CD14-positive monocyte (primary cell): ENCODE data around the gene GNAS-AS1. TPM values are rescaled to one million over a fixed set of nuclear protein-coding genes. Genes with fewer than 3 reads are reported as not detected.

Source experiments
- DNase-seq, 3 donors: peaks; one replicate each; pipeline ENCODE4 v3.0.0-alpha.2; 2011 to 2022
- H2AFZ ChIP-seq: 2 replicates; pipeline ENCODE4 v1.6.0; 2012; ENCODE audit warnings: mild to moderate bottlenecking, low read depth, low read length, inconsistent platforms; ENCODE audit not compliant: insufficient read depth, poor library complexity, severe bottlenecking
- H3K27ac ChIP-seq, 2 donors: 1 replicate in 1 of 2; 2 replicates in 1 of 2; pipeline ENCODE4 v1.5.1; 2012 to 2013; ENCODE audit warnings: low read length in 2 of 2, control low read depth in 1 of 2, inconsistent platforms in 1 of 2, low read depth in 1 of 2, mild to moderate bottlenecking in 1 of 2
- H3K27me3 ChIP-seq, 2 donors: one replicate each; pipeline versions ENCODE4 v1.6.0 to v1.6.1; 2011 to 2013; ENCODE audit warnings: low read length in 2 of 2; ENCODE audit not compliant: control insufficient read depth in 2 of 2, insufficient read depth in 2 of 2
- H3K36me3 ChIP-seq, 2 donors: replicated peaks in 1 of 2; 1 replicate in 1 of 2; 2 replicates in 1 of 2; pipeline versions ENCODE4 v1.5.1 to v1.6.1; 2012 to 2013; ENCODE audit warnings: low read length in 2 of 2, control low read depth in 1 of 2, inconsistent platforms in 1 of 2, mild to moderate bottlenecking in 1 of 2; ENCODE audit not compliant: insufficient read depth in 2 of 2, control insufficient read depth in 1 of 2
- H3K4me1 ChIP-seq, 2 donors: 1 replicate in 1 of 2; 2 replicates in 1 of 2; pipeline versions ENCODE4 v1.5.1 to v1.6.1; 2012 to 2013; ENCODE audit warnings: low read length in 2 of 2, control low read depth in 1 of 2, inconsistent platforms in 1 of 2, mild to moderate bottlenecking in 1 of 2, moderate library complexity in 1 of 2; ENCODE audit not compliant: insufficient read depth in 2 of 2, control insufficient read depth in 1 of 2
- H3K4me2 ChIP-seq: replicated peaks from 2 replicates; pipeline ENCODE3; 2012; ENCODE audit warnings: low read length, moderate library complexity, mild to moderate bottlenecking; ENCODE audit not compliant: poor library complexity, severe bottlenecking; ENCODE audit errors: extremely low read depth
- H3K4me3 ChIP-seq, 3 experiments: fragments of 200-600 bp in 1 of 3; sonication (generic) in 1 of 3; replicated peaks in 1 of 3; 1 replicate in 2 of 3; 2 replicates in 1 of 3; pipeline ENCODE4 v1.5.1; 2011 to 2013; ENCODE audit warnings: low read length in 3 of 3, mild to moderate bottlenecking in 3 of 3, control low read depth in 2 of 3, low read depth in 2 of 3, inconsistent platforms in 1 of 3, moderate library complexity in 1 of 3
- H3K79me2 ChIP-seq: 2 replicates; pipeline ENCODE4 v1.6.0; 2012; ENCODE audit warnings: mild to moderate bottlenecking, control low read depth, inconsistent platforms, low read length, moderate library complexity; ENCODE audit not compliant: insufficient read depth
- H3K9ac ChIP-seq: 2 replicates; pipeline ENCODE4 v1.6.0; 2017; ENCODE audit warnings: low read length, mild to moderate bottlenecking; ENCODE audit not compliant: insufficient read depth, poor library complexity, severe bottlenecking
- H3K9me3 ChIP-seq, 2 donors: replicated peaks in 1 of 2; 1 replicate in 1 of 2; 2 replicates in 1 of 2; pipeline versions ENCODE4 v1.5.1 to v1.6.1; 2012 to 2013; ENCODE audit warnings: low read length in 2 of 2, control low read depth in 1 of 2; ENCODE audit not compliant: control insufficient read depth in 1 of 2, insufficient read depth in 1 of 2
- H4K20me1 ChIP-seq: 2 replicates; pipeline ENCODE4 v1.6.0; 2012; ENCODE audit warnings: mild to moderate bottlenecking, low read length, control low read depth, moderate library complexity; ENCODE audit not compliant: insufficient read depth
- H3K27ac Mint-ChIP-seq, 7 donors: one replicate each; pipeline ENCODE4 v1.8.0; 2020; ENCODE audit warnings: mild to moderate bottlenecking in 7 of 7, mixed read lengths in 7 of 7, moderate library complexity in 6 of 7, inconsistent platforms in 2 of 7
- H3K27me3 Mint-ChIP-seq, 3 donors: one replicate each; pipeline ENCODE4 v1.8.0; 2021 to 2022; ENCODE audit warnings: low read depth in 3 of 3, mild to moderate bottlenecking in 3 of 3, mixed read lengths in 3 of 3, moderate library complexity in 3 of 3, inconsistent platforms in 1 of 3
- H3K36me3 Mint-ChIP-seq, 2 donors: one replicate each; pipeline ENCODE4 v1.8.0; 2020; ENCODE audit warnings: mixed read lengths in 2 of 2, inconsistent platforms in 1 of 2, mild to moderate bottlenecking in 1 of 2
- H3K4me1 Mint-ChIP-seq: one replicate; pipeline ENCODE4 v1.8.0; 2020; ENCODE audit warnings: mild to moderate bottlenecking, mixed read lengths
- H3K4me3 Mint-ChIP-seq, 2 donors: one replicate each; pipeline ENCODE4 v1.8.0; 2020; ENCODE audit warnings: mild to moderate bottlenecking in 2 of 2, mixed read lengths in 2 of 2, moderate library complexity in 1 of 2
- H3K9me3 Mint-ChIP-seq, 7 donors: one replicate each; pipeline ENCODE4 v1.8.0; 2020 to 2022; ENCODE audit warnings: mixed read lengths in 7 of 7, mild to moderate bottlenecking in 6 of 7, moderate library complexity in 6 of 7, inconsistent platforms in 2 of 7
- CTCF ChIP-seq: fragments of 200-600 bp; IDR thresholded peaks from one replicate; pipeline ENCODE4 v1.8.0; 2022; ENCODE audit warnings: antibody characterized with exemption, mild to moderate bottlenecking
- whole genome bisulfite sequencing: methylation state at CpG from one replicate; pipeline ENCODE4 v1.1.5; 2013; ENCODE audit warnings: missing lambda C conversion rate; ENCODE audit not compliant: insufficient coverage; 5-methylcytosine and 5-hydroxymethylcytosine counted together
- intact Hi-C, 2 donors: fragments of 100-400 bp; cut with micrococcal nuclease; formaldehyde crosslinking; loops; one replicate each; pipeline versions ENCODE4 v1.15.0 to v1.15.1; 2023
- polyA plus RNA-seq, 3 donors: library from polyadenylated mRNA; depleted of rRNA in 1 of 3; unstranded in 2 of 3; stranded (reverse) in 1 of 3; fragments of 300-500 nt in 2 of 3; fragments of >200 nt in 1 of 3; fragmentation: Illumina TruSeq in 2 of 3; gene quantifications; 1 replicate in 2 of 3; 2 replicates in 1 of 3; pipeline ENCODE4 v1.2.3, GENCODE V29; 2012 to 2021

GNAS-AS1 gene
- polyA plus RNA-seq, 3 donors: not detected

DNA sequence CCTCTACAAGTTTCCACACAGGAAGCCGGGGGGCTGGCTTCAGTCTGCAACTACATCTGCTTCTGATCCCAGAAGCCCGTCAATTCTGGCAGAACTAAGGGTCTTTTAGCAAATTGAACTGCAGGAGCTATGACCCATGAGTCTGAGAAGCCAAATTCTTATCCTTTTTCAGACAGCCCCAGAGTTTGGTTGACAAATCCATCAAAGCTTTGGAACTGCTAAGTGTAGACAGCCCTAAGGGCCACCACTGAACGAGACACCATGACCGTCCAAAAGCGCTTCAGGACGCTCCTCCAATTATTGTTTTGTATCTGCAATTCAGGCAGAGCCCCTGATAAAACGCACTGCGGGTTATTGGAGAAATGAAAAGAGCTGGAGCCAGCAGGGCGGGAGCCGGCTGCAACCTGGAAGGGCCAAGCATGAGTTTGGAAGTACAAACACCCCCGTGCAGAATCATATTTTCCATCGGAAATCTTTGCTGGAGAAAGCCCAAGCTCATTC is 67.1 kb downstream of the GNAS-AS1 start:
- no peak overlapping the region for H3K9ac ChIP-seq
- no peaks in the 10 kb centered on the region for H3K36me3 ChIP-seq
- H3K9me3 ChIP-seq: no peaks in the 10 kb centered on the region
- no peak overlapping the region for H3K4me2 ChIP-seq
- no peak overlapping the region for H3K4me3 ChIP-seq
- no peaks in the 10 kb centered on the region for H4K20me1 ChIP-seq
- DNase-seq: no peak
- TF ChIP-seq CTCF: no peak
- no peak overlapping the region for H2AFZ ChIP-seq
- intact Hi-C loops: no loop called here
- H3K79me2 ChIP-seq: no peaks in the 10 kb centered on the region
- Mint-ChIP-seq H3K36me3 (no peaks in the 10 kb centered on the region), H3K9me3 (peaks cover 0 to 1% (median 0%) of the 10 kb centered on the region in 7 donors), H3K4me3 (no peak overlapping the region), H3K27me3 (peaks cover 14 to 31% (median 19%) of the 10 kb centered on the region in 3 donors), H3K27ac (no peak overlapping the region), H3K4me1 (peaks cover 3% of the 10 kb centered on the region)
- H3K27ac ChIP-seq: no peak overlapping the region
- H3K27me3 ChIP-seq: no peaks in the 10 kb centered on the region
- H3K4me1 ChIP-seq: peaks cover 0 to 2% of the 10 kb centered on the region in 2 donors
- 90% methylated on average over 11 of the region's 12 CpGs for WGBS

DNA sequence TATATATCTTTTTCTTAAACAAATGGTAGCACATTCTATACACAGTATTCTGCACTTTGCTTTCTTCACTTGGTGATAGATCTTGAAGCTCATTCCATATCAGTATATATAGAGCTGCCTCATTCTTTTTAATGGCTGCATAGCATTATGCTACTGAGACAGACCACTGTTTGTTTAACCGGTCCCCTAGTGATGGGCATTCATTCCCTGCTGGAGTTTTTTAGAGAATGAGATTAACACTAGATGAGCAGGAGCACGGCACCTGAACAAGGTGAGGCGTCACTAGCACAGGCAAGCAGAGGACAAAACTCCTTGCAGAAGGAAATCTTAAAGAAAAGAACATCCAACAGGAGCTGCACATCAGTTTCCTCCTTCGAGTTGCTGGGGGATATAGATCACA is 69.6 kb downstream of the GNAS-AS1 start:
- H3K4me1 ChIP-seq: peaks cover 0 to 6% of the 10 kb centered on the region in 2 donors
- Mint-ChIP-seq H3K4me1 (peaks cover 7% of the 10 kb centered on the region), H3K9me3 (peaks cover 0 to 8% (median 3%) of the 10 kb centered on the region in 7 donors), H3K36me3 (no peaks in the 10 kb centered on the region), H3K27me3 (peaks cover 14 to 29% (median 26%) of the 10 kb centered on the region in 3 donors), H3K4me3 (no peak overlapping the region), H3K27ac (no peak overlapping the region)
- no peaks in the 10 kb centered on the region for H4K20me1 ChIP-seq
- intact Hi-C loops: no loop called here
- WGBS: 84% methylated on average over 3 of the region's 4 CpGs
- no peaks in the 10 kb centered on the region for H3K36me3 ChIP-seq
- H3K79me2 ChIP-seq: no peaks in the 10 kb centered on the region
- no peak overlapping the region for H3K4me2 ChIP-seq
- DNase-seq: no peak
- H3K9me3 ChIP-seq: peaks cover 0 to 2% of the 10 kb centered on the region in 2 donors
- no peak overlapping the region for H3K27ac ChIP-seq
- H3K27me3 ChIP-seq: no peaks in the 10 kb centered on the region
- H3K4me3 ChIP-seq: no peak overlapping the region
- no peak for TF ChIP-seq CTCF
- H3K9ac ChIP-seq: no peak overlapping the region
- no peak overlapping the region for H2AFZ ChIP-seq
